ENCODE data around the gene PACSIN2.

PACSIN2 gene

DNA sequence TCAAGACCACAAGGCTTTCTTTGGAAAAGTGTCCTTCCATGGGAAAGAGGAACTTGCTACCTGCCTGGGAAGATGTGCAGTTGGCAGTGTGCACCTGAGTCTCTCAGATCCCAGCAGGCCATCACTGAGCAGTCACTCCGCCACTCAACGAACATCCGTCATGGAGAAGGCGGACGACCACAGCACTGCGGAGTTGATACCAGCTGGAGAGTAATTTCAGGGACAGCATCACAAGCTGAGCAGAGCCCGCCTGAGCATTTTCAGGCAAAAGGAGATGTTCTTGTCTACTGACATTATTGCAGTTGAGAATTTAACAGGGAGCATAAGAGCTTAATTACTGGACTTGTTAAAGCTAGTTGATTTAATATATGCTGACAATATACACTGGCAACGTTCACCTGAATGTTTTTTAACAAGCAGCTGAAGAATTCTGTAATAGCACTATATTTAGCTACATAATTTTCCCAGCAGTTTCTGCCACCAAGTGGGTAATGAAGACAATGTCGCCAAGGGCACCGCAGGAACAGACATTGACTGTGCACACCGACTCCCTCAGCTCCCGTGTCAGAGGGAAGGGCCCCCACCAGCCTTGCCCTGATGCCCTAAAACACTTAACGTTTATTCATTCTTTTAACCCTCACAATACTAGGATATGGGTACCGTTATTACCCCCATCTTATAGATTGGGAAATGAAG is 105.4 kb downstream of the PACSIN2 start:
- H3K27ac ChIP-seq (ENCODE audit: low read length), result no peak overlapping the region
- H3K4me1 ChIP-seq (ENCODE audit: control insufficient read depth in 1 of 2, insufficient read depth in 2 of 2, low read length in 2 of 2), result peaks cover 7 to 50% of the 10 kb centered on the region in 2 donors
- H3K4me3 ChIP-seq (ENCODE audit: low read depth in 1 of 2, low read length in 2 of 2), result no peak overlapping the region
- H3K36me3 ChIP-seq (ENCODE audit: control insufficient read depth in 1 of 2, insufficient read depth in 2 of 2, low read length in 2 of 2), result peaks cover 0 to 4% of the 10 kb centered on the region in 2 donors
- no peaks in the 10 kb centered on the region for H3K27me3 ChIP-seq (ENCODE audit: low read depth, low read length)
- no peaks in the 10 kb centered on the region for H3K9me3 ChIP-seq (ENCODE audit: control insufficient read depth in 1 of 2, low read length in 2 of 2)

DNA sequence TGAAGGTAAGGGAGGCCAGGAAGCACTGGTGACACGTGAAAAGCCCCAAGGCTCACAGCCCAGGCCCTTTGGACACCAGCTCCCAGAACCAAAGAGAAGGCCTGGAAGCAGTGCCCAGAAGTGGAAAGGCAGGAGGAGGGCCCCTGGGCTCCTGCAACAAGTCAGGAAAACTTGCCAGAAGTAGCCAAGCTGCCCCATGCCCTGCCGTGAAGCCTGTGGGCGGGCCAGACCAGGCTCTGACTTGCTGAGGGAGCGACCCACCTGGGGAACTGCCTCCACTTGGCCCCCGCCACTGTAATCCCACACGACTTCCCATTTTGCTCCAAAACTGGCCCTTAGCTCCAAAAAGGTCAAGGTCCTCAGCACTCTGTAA is 106.6 kb downstream of the PACSIN2 start:
- Histone ChIP-seq H3K4me1 (ENCODE audit: control insufficient read depth in 1 of 2, insufficient read depth in 2 of 2, low read length in 2 of 2) (peaks cover 7 to 53% of the 10 kb centered on the region in 2 donors), H3K4me3 (ENCODE audit: low read depth in 1 of 2, low read length in 2 of 2) (no peak overlapping the region), H3K27me3 (ENCODE audit: low read depth, low read length) (no peaks in the 10 kb centered on the region), H3K9me3 (ENCODE audit: control insufficient read depth in 1 of 2, low read length in 2 of 2) (no peaks in the 10 kb centered on the region), H3K36me3 (ENCODE audit: control insufficient read depth in 1 of 2, insufficient read depth in 2 of 2, low read length in 2 of 2) (peaks cover 0 to 4% of the 10 kb centered on the region in 2 donors), H3K27ac (ENCODE audit: low read length) (no peak overlapping the region)

DNA sequence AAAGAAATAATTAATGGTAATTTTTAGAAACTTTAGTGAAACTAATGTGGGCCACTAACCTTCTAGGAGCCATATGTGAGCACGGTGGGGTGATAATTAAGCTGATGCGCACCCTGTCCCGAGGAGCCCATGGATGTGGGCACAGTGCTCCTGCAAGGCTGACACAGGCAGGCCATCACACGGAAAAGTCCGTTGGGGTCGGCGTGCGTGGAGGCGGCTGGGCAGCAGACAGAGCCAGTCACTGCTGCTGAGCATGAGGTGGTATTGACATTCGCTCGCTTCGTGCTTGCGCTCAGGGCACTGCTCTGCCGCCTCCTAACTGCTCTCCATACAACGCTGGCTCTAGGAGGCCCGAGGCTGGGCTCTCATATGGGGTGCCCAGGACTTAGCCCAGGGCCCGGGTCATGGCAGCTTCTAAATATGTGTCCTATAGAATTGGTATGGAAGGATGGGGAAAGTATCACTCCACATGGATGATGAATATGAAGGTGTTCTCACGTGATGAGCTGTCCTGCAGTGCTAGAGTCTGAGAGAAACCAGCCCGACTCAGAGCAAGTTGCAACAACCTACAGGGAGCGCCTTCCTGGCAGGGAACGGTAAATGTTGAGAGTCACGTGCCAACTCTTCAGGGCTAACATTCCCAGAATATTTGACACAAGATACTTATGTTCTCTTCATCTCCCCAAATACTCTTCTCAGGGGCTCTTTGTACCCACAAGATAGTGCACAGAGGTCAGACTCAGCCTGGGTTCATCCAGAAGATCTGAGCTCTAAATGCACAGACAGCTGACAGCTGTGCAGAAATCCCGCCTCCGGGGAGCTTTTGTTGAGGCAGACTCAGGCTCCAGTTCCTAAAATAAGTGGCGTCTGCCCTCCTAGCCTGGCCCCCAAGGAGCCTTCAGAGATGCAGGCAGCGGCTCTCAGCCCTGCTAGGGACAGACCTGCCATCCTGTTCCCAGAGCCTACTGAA is 107.3 kb downstream of the PACSIN2 start:
- H3K9me3 ChIP-seq (ENCODE audit: control insufficient read depth in 1 of 2, low read length in 2 of 2), result no peaks in the 10 kb centered on the region
- H3K27ac ChIP-seq (ENCODE audit: low read length), result no peak overlapping the region
- H3K4me1 ChIP-seq (ENCODE audit: control insufficient read depth in 1 of 2, insufficient read depth in 2 of 2, low read length in 2 of 2), result peaks cover 7 to 57% of the 10 kb centered on the region in 2 donors
- H3K27me3 ChIP-seq (ENCODE audit: low read depth, low read length), result no peaks in the 10 kb centered on the region
- peaks cover 0 to 4% of the 10 kb centered on the region in 2 donors for H3K36me3 ChIP-seq (ENCODE audit: control insufficient read depth in 1 of 2, insufficient read depth in 2 of 2, low read length in 2 of 2)
- no peak overlapping the region for H3K4me3 ChIP-seq (ENCODE audit: low read depth in 1 of 2, low read length in 2 of 2)

DNA sequence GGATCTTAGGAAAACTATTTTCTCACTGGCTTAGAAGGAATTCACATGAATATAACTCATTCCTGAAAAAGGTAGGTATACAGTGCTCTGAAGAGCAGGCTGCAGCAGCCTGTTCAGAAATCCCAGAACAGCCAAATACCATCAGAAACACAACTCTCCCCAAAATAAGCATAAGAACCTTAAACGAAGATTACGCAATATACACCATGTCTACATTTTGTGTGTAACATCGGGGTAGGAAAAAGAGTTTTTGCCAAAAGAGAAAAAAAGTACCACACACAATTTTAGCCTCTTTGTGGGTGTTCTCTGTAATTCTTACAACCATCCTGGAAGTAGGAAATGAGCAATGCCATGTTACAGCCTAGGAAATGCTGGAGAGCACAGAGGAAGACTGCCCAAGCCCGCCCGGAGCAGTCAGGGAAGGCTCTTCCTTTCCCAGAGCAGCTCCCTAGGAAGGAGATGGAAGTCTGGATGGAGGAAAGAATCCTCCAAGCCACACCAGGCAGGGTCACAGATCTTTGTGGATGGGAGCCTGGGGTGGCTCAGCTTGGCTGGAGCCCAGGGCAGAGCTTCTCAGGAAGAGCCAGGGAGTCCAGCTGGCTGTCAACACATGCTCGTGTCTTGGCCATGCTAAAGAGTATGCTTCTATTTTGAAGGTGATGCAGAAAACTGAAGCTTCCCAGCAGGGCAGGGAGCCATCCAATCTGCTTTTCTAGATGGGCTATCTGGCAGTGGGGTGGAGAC is 108.2 kb downstream of the PACSIN2 start:
- H3K9me3 ChIP-seq (ENCODE audit: control insufficient read depth in 1 of 2, low read length in 2 of 2), result no peaks in the 10 kb centered on the region
- peaks cover 0 to 4% of the 10 kb centered on the region in 2 donors for H3K36me3 ChIP-seq (ENCODE audit: control insufficient read depth in 1 of 2, insufficient read depth in 2 of 2, low read length in 2 of 2)
- peaks cover 7 to 61% of the 10 kb centered on the region in 2 donors for H3K4me1 ChIP-seq (ENCODE audit: control insufficient read depth in 1 of 2, insufficient read depth in 2 of 2, low read length in 2 of 2)
- H3K4me3 ChIP-seq (ENCODE audit: low read depth in 1 of 2, low read length in 2 of 2), result no peak overlapping the region
- H3K27me3 ChIP-seq (ENCODE audit: low read depth, low read length), result no peaks in the 10 kb centered on the region
- peak overlapping the region; percentile 41 for H3K27ac ChIP-seq (ENCODE audit: low read length)

DNA sequence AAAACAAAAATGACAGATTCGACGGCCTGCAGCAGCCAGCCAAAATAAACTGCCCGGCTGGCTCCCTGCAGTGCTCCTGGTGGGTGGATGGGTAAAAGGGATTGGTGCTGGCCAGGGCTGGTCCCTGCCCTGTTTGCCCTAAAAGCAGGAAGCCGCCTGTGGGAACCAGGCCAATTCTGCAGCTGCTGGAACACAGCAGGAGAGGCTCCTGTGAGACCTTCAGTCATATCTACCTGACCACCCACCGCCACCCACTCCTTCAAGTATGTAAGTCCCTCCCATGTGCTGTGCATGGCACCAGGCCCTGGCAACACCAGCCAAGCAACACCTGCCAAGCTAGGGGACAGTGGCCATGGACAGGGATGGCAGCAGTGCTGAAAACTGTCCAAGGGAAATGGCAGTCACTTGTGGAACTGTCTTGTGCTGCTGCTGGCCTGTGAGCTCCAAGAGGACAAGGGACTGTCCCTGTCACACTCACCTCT is 109.2 kb downstream of the PACSIN2 start:
- Histone ChIP-seq H3K27me3 (ENCODE audit: low read depth, low read length) (no peaks in the 10 kb centered on the region), H3K4me3 (ENCODE audit: low read depth in 1 of 2, low read length in 2 of 2) (no peak overlapping the region), H3K36me3 (ENCODE audit: control insufficient read depth in 1 of 2, insufficient read depth in 2 of 2, low read length in 2 of 2) (peaks cover 0 to 4% of the 10 kb centered on the region in 2 donors), H3K4me1 (ENCODE audit: control insufficient read depth in 1 of 2, insufficient read depth in 2 of 2, low read length in 2 of 2) (peaks cover 7 to 61% of the 10 kb centered on the region in 2 donors), H3K9me3 (ENCODE audit: control insufficient read depth in 1 of 2, low read length in 2 of 2) (no peaks in the 10 kb centered on the region), H3K27ac (ENCODE audit: low read length) (no peak overlapping the region)

DNA sequence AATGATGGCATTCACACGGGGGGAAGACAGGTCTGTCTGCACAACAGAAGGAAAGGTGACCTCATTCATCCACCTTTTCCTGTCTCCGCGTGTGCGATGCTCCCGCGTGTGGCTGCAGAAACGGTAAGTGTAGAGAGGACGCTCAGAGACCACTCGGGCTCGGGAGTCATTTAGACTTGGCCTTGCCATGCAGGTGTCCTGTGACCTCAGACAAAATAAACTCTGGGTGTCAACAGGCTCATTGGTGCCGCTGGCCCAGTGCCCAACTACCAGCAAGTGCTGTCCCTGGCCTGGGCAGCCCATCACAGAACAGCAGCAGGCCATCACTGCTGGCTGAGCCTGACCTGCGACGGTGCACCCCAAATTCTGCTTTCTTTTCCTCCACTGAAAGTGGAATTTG is 109.7 kb downstream of the PACSIN2 start:
- Histone ChIP-seq H3K4me3 (ENCODE audit: low read depth in 1 of 2, low read length in 2 of 2) (no peak overlapping the region), H3K36me3 (ENCODE audit: control insufficient read depth in 1 of 2, insufficient read depth in 2 of 2, low read length in 2 of 2) (peaks cover 0 to 4% of the 10 kb centered on the region in 2 donors), H3K4me1 (ENCODE audit: control insufficient read depth in 1 of 2, insufficient read depth in 2 of 2, low read length in 2 of 2) (peaks cover 7 to 57% of the 10 kb centered on the region in 2 donors), H3K27me3 (ENCODE audit: low read depth, low read length) (no peaks in the 10 kb centered on the region), H3K27ac (ENCODE audit: low read length) (no peak overlapping the region), H3K9me3 (ENCODE audit: control insufficient read depth in 1 of 2, low read length in 2 of 2) (no peaks in the 10 kb centered on the region)

DNA sequence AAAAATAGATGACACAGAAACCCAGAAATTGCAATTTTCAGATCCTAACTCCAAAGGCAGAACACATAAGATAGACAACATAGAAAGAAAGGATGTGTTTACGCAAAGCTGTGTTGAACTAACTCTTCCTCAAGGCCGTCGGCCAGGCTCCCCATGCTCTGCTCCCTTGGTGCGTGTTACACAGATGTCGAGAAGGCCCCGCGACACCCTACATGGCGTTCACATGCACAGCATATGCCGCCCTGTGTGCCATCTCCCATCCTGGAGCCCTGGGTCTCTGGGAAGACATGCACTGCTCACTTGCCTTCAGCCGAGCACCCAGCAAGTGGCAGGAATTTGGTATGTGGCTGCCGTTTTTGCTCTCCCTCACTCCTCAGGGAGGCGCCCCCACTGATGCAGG is 110.9 kb downstream of the PACSIN2 start:
- no peaks in the 10 kb centered on the region for H3K27me3 ChIP-seq (ENCODE audit: low read depth, low read length)
- no peak overlapping the region for H3K4me3 ChIP-seq (ENCODE audit: low read depth in 1 of 2, low read length in 2 of 2)
- no peaks in the 10 kb centered on the region for H3K9me3 ChIP-seq (ENCODE audit: control insufficient read depth in 1 of 2, low read length in 2 of 2)
- H3K4me1 ChIP-seq (ENCODE audit: control insufficient read depth in 1 of 2, insufficient read depth in 2 of 2, low read length in 2 of 2), result peaks cover 7 to 50% of the 10 kb centered on the region in 2 donors
- no peak overlapping the region for H3K27ac ChIP-seq (ENCODE audit: low read length)
- H3K36me3 ChIP-seq (ENCODE audit: control insufficient read depth in 1 of 2, insufficient read depth in 2 of 2, low read length in 2 of 2), result peaks cover 0 to under 1% of the 10 kb centered on the region in 2 donors

DNA sequence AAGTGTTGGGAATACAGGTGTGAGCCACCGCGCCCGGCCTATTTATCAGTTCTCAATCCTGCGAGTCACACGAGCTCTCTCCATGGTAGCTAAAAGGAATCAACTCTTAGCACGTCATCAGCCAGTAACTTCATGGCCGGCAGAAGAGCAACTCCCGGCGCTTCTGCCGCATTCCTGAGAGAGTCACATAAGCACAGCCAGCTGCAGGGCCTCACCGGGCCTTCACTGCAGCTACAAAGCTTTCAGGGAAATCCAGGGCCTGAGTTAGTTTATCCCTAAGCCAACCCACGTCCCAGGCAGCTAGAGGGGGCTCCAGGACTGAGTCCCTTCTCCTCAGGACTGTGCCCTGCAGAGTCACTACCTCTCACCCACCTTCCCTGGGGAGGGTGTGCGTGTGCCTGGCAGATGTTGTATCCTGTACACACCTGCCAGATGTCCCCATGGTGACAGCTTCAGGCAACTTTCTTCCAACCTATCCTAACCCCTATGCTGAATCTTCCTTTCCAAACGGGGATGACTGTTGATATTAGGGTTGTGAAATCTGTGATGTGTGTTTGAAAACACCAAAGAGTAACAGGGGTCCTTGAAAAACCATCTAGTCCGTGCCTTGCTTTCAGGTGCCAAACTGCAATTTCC is 112.0 kb downstream of the PACSIN2 start:
- peak overlapping the region; percentile 70 for H3K27ac ChIP-seq (ENCODE audit: low read length)
- H3K4me1 ChIP-seq (ENCODE audit: control insufficient read depth in 1 of 2, insufficient read depth in 2 of 2, low read length in 2 of 2), result peaks cover 7 to 42% of the 10 kb centered on the region in 2 donors
- no peak overlapping the region for H3K4me3 ChIP-seq (ENCODE audit: low read depth in 1 of 2, low read length in 2 of 2)
- no peaks in the 10 kb centered on the region for H3K27me3 ChIP-seq (ENCODE audit: low read depth, low read length)
- no peaks in the 10 kb centered on the region for H3K36me3 ChIP-seq (ENCODE audit: control insufficient read depth in 1 of 2, insufficient read depth in 2 of 2, low read length in 2 of 2)
- no peaks in the 10 kb centered on the region for H3K9me3 ChIP-seq (ENCODE audit: control insufficient read depth in 1 of 2, low read length in 2 of 2)

DNA sequence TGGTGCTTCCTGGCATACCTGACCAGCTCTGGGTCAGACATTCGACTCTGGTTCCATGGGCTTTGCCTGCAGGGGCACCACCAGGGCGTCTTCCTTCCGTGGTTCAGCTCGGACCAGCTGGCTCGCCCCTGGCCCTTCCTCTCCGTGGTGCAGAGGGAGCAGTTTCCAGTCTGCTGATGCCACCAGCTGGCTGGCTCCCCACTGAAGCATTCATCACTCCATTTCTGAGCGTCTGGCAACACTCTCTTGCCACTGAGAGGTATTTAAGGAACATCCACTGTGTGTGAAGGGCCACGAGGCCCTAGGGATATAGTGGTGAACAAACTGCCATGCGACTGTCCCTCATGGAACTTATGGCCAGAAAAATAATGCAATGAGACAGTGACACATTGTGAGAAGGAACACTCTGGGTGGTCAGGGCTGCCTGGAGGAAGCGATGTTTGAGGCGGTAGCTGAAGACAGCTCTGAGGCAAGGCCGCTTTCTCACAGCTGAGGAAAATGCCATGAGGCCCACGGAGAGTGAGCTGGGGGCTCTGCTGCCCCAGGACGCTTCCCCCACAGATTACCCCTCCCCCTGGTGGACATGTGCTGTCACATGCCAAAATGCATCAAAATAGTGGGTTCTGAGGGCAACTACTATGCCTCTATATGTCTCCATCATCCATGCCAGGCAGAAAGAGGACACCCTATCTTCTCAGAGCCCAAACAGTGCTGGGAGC is 113.0 kb downstream of the PACSIN2 start:
- Histone ChIP-seq H3K4me1 (ENCODE audit: control insufficient read depth in 1 of 2, insufficient read depth in 2 of 2, low read length in 2 of 2) (peaks cover 2 to 31% of the 10 kb centered on the region in 2 donors), H3K36me3 (ENCODE audit: control insufficient read depth in 1 of 2, insufficient read depth in 2 of 2, low read length in 2 of 2) (no peaks in the 10 kb centered on the region), H3K4me3 (ENCODE audit: low read depth in 1 of 2, low read length in 2 of 2) (no peak overlapping the region), H3K27me3 (ENCODE audit: low read depth, low read length) (no peaks in the 10 kb centered on the region), H3K9me3 (ENCODE audit: control insufficient read depth in 1 of 2, low read length in 2 of 2) (no peaks in the 10 kb centered on the region), H3K27ac (ENCODE audit: low read length) (no peak overlapping the region)

DNA sequence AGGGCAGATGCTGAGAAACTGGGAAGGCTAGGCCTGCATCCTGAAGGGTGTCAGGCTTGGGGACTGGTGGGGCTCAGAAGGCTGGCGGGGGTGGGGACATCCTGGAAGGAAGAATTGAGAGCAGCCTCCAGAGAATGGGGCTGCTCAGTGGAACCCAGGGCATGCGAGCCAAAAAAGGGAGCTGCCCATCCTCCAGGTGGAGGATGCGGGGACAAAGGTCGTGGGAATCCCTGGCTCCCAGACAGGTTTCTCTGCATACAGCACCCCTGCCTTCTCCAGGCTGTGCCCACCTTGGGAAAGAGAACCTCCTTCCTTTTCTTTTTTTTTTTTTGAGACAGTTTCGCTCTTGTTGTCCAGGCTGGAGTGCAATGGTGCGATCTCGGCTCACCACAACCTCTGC is 117.0 kb downstream of the PACSIN2 start:
- H3K4me1 ChIP-seq (ENCODE audit: control insufficient read depth in 1 of 2, insufficient read depth in 2 of 2, low read length in 2 of 2), result peaks cover 5 to 16% of the 10 kb centered on the region in 2 donors
- peaks cover 0 to 7% of the 10 kb centered on the region in 2 donors for H3K36me3 ChIP-seq (ENCODE audit: control insufficient read depth in 1 of 2, insufficient read depth in 2 of 2, low read length in 2 of 2)
- no peaks in the 10 kb centered on the region for H3K27me3 ChIP-seq (ENCODE audit: low read depth, low read length)
- H3K27ac ChIP-seq (ENCODE audit: low read length), result no peak overlapping the region
- no peaks in the 10 kb centered on the region for H3K9me3 ChIP-seq (ENCODE audit: control insufficient read depth in 1 of 2, low read length in 2 of 2)
- H3K4me3 ChIP-seq (ENCODE audit: low read depth in 1 of 2, low read length in 2 of 2), result no peak overlapping the region
